ENCODE data around the gene KRT72. TPM values are rescaled to one million over a fixed set of nuclear protein-coding genes. Genes with fewer than 3 reads are reported as not detected.

The KRT72 gene
- total RNA-seq, 2 experiments from 2014 or later, result 82.2 to 83.4 TPM

DNA sequence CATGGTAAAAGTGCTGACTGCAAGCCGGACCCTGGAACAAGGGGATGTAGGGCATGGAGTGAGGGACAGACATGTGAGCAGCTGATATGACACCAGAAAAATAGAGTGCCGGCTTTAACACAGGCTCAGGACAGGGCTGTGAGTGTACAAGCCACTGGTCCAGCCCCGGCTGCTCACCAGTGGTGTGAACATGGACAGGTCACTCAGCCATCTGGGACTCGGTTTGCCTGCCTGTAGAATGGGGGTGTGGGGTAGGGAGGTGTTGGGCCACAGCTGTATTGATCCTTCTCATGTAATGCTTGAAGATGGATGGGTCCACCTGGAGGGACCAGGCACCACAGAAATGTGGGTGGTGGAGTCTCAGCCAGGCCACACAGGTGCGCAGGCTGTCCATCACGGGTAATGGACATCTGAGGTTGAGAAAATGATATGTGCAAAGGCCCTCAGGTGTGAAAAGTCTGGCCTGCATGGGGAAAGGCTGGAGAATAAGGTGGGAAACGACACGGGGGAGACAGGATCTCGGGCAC, 17.0 kb downstream of the KRT72 start:
- peaks cover 68% of the 10 kb centered on the region for H3K4me1 Mint-ChIP-seq (ENCODE audit: low read depth)

DNA sequence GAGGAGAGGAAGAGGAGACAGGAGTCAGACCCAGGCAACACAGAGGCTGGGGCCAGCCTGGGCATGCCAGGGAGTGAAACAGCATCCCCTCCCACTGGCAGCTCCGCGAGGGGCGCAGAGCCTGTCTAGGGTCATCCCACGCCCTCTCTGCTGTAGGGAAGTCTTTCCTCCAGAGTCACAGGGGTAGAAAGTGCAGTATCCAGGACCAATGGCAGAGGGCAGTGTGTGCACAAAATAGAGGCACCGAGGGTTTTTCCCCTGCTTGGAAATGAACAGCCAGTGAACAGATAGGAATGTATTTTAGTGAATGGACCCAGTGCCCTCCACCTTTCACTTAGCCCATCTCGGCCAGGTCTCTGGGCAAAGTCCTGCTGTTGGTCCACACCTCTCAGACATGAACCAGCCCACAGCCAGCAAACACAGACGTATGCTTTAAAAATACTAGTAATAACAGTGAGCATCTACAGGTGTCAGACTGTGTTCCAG, 18.2 kb downstream of the KRT72 start:
- peaks cover 9% of the 10 kb centered on the region for H3K36me3 Mint-ChIP-seq (ENCODE audit: low read depth)
- peak; percentile 32 for ATAC-seq (ENCODE audit: poor library complexity)
- H3K27ac ChIP-seq (ENCODE audit: low read depth in 1 of 2, low read length in 2 of 2), result no peak overlapping the region
- no peaks in the 10 kb centered on the region for H3K9me3 Mint-ChIP-seq
- peak overlapping the region; percentile 57 for H3K27ac Mint-ChIP-seq
- H3K4me1 ChIP-seq (ENCODE audit: insufficient read depth, low read length), result peaks cover 49% of the 10 kb centered on the region
- no peaks in the 10 kb centered on the region for H3K27me3 ChIP-seq (ENCODE audit: control insufficient read depth in 1 of 2, insufficient read depth in 2 of 2, low read length in 2 of 2)
- peaks cover 64% of the 10 kb centered on the region for H3K4me1 Mint-ChIP-seq (ENCODE audit: low read depth)
- no peaks in the 10 kb centered on the region for H3K27me3 Mint-ChIP-seq
- intact Hi-C loops (cut with DNase I, micrococcal nuclease), result loop anchor here (1.0 to 2.0 kb wide), 3 partner anchors 287 to 398 kb away; no protein-coding TSS in a partner anchor
- H3K36me3 ChIP-seq (ENCODE audit: insufficient read depth, low read length), result no peaks in the 10 kb centered on the region
- TF ChIP-seq, protein P1, sequence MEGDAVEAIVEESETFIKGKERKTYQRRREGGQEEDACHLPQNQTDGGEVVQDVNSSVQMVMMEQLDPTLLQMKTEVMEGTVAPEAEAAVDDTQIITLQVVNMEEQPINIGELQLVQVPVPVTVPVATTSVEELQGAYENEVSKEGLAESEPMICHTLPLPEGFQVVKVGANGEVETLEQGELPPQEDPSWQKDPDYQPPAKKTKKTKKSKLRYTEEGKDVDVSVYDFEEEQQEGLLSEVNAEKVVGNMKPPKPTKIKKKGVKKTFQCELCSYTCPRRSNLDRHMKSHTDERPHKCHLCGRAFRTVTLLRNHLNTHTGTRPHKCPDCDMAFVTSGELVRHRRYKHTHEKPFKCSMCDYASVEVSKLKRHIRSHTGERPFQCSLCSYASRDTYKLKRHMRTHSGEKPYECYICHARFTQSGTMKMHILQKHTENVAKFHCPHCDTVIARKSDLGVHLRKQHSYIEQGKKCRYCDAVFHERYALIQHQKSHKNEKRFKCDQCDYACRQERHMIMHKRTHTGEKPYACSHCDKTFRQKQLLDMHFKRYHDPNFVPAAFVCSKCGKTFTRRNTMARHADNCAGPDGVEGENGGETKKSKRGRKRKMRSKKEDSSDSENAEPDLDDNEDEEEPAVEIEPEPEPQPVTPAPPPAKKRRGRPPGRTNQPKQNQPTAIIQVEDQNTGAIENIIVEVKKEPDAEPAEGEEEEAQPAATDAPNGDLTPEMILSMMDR (IDR thresholded peaks at IDR 0.05), result peak; percentile 70
- H3K9me3 ChIP-seq (ENCODE audit: control insufficient read depth in 1 of 2, insufficient read depth in 1 of 2, low read length in 2 of 2), result no peaks in the 10 kb centered on the region
- ChIA-PET POLR2A (interaction anchor here (1.1 to 6.1 kb wide), 4 partner anchors 27 to 297 kb away, joined by 4 to 114 read pairs (median 8); no protein-coding TSS in a partner anchor), CTCF (interaction anchor here (1.7 to 4.2 kb wide), 3 partner anchors 287 to 297 kb away, joined by 10 to 41 read pairs (median 11); no protein-coding TSS in a partner anchor)
- DNase-seq, result peak; percentile 38 to 81 (median 60)
- H3K4me3 ChIP-seq (ENCODE audit: low read length), result no peak overlapping the region
- no peak overlapping the region for H3K4me3 Mint-ChIP-seq

More for the DNA sequence above, 17.0 kb downstream of the KRT72 start:
- H3K27me3 Mint-ChIP-seq, result no peaks in the 10 kb centered on the region
- CTCF ChIA-PET, result interaction anchor here (0.7 to 4.2 kb wide), 6 partner anchors 11 to 396 kb away, joined by 3 to 41 read pairs (median 4); no protein-coding TSS in a partner anchor
- no peak overlapping the region for H3K4me3 ChIP-seq (ENCODE audit: low read length)
- no peaks in the 10 kb centered on the region for H3K9me3 ChIP-seq (ENCODE audit: control insufficient read depth in 1 of 2, insufficient read depth in 1 of 2, low read length in 2 of 2)
- no peak for DNase-seq
- no peaks in the 10 kb centered on the region for H3K27me3 ChIP-seq (ENCODE audit: control insufficient read depth in 1 of 2, insufficient read depth in 2 of 2, low read length in 2 of 2)
- H3K36me3 Mint-ChIP-seq (ENCODE audit: low read depth), result peaks cover 13% of the 10 kb centered on the region
- no peaks in the 10 kb centered on the region for H3K36me3 ChIP-seq (ENCODE audit: insufficient read depth, low read length)
- intact Hi-C loops (cut with DNase I, micrococcal nuclease), result no loop called here
- H3K27ac Mint-ChIP-seq, result peak overlapping the region; percentile 90
- no peak for ATAC-seq (ENCODE audit: poor library complexity)
- H3K9me3 Mint-ChIP-seq, result no peaks in the 10 kb centered on the region
- TF ChIP-seq, protein P1 (IDR thresholded peaks at IDR 0.05), result no peak
- peaks cover 49% of the 10 kb centered on the region for H3K4me1 ChIP-seq (ENCODE audit: insufficient read depth, low read length)
- H3K27ac ChIP-seq (ENCODE audit: low read depth in 1 of 2, low read length in 2 of 2), result no peak overlapping the region
- no peak overlapping the region for H3K4me3 Mint-ChIP-seq
- POLR2A ChIA-PET, result interaction anchor here (1.1 to 6.1 kb wide), 5 partner anchors 26 to 296 kb away, joined by 4 to 114 read pairs (median 6); no protein-coding TSS in a partner anchor

DNA sequence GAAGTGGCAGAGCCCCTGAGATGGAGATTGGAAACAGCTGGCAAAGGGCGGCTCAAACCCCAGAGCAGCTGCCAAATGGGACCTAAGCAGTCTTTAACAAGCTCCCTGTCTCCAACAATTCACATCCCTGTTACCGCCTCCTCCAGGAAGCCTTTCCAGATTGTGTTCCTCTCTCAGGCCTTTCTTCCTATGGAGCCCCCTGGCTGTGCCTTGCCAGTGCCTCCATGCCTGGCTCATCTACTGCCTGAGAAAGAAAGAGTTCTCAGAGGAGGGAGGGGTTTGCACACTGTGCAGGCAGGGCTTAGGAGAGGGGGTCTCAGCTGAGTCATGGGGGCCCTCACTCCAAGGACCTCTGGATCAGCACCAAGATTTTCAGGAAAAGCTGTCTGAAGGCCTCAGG, 18.8 kb downstream of the KRT72 start:
- Mint-ChIP-seq H3K36me3 (ENCODE audit: low read depth) (peaks cover 7% of the 10 kb centered on the region), H3K27ac (peak overlapping the region; percentile 57), H3K4me1 (ENCODE audit: low read depth) (peaks cover 62% of the 10 kb centered on the region), H3K4me3 (no peak overlapping the region), H3K9me3 (no peaks in the 10 kb centered on the region), H3K27me3 (no peaks in the 10 kb centered on the region)
- ATAC-seq (ENCODE audit: poor library complexity) (no peak), DNase-seq (no peak)
- Histone ChIP-seq H3K4me1 (ENCODE audit: insufficient read depth, low read length) (peaks cover 47% of the 10 kb centered on the region), H3K27ac (ENCODE audit: low read depth in 1 of 2, low read length in 2 of 2) (no peak overlapping the region), H3K4me3 (ENCODE audit: low read length) (no peak overlapping the region), H3K27me3 (ENCODE audit: control insufficient read depth in 1 of 2, insufficient read depth in 2 of 2, low read length in 2 of 2) (no peaks in the 10 kb centered on the region), H3K9me3 (ENCODE audit: control insufficient read depth in 1 of 2, insufficient read depth in 1 of 2, low read length in 2 of 2) (no peaks in the 10 kb centered on the region), H3K36me3 (ENCODE audit: insufficient read depth, low read length) (no peaks in the 10 kb centered on the region)
- intact Hi-C loops (cut with DNase I, micrococcal nuclease), result loop anchor here in 1 of 2 experiments (2.0 kb wide), 1 partner anchor 398 kb away; no protein-coding TSS in a partner anchor
- POLR2A ChIA-PET, result interaction anchor here (1.0 to 2.1 kb wide), 3 partner anchors 288 to 297 kb away, joined by 3 to 10 read pairs (median 6); no protein-coding TSS in a partner anchor
- TF ChIP-seq, protein P1 (IDR thresholded peaks at IDR 0.05), result no peak
- CTCF ChIA-PET, result interaction anchor here (1.6 to 2.5 kb wide), 2 partner anchors 288 to 297 kb away, joined by 8 to 11 read pairs; no protein-coding TSS in a partner anchor
